GM18511 (cell line): ENCODE results near the gene LAMA2.

Experiments
- ATAC-seq: cut with Tn5 transposase; IDR thresholded peaks from one replicate; pipeline ENCODE4 v1.9.1; 2021; ENCODE audit warnings: mild to moderate bottlenecking, moderate library complexity; ENCODE audit not compliant: unreplicated experiment

The LAMA2 gene

GRCh38 chr6:128903715-128904114, 20.8 kb downstream of the LAMA2 start:
- no peak for ATAC-seq

GRCh38 chr6:128914051-128914450, 31.1 kb downstream of the LAMA2 start:
- ATAC-seq: no peak

GRCh38 chr6:128918886-128919285, 35.9 kb downstream of the LAMA2 start:
- ATAC-seq: no peak

- no peak for ATAC-seq
Measured at GRCh38 chr6:128919412-128920180, 36.7 kb downstream of the LAMA2 start.

GRCh38 chr6:128925765-128926164, 42.8 kb downstream of the LAMA2 start:
- ATAC-seq: no peak

- no peak for ATAC-seq
Measured at GRCh38 chr6:128929869-128930268, 46.9 kb downstream of the LAMA2 start.

- no peak for ATAC-seq
Measured at GRCh38 chr6:128930321-128930720, 47.4 kb downstream of the LAMA2 start.

- no peak for ATAC-seq
Measured at GRCh38 chr6:128932061-128932460, 49.1 kb downstream of the LAMA2 start.

GRCh38 chr6:128950864-128951263, 67.9 kb downstream of the LAMA2 start:
- ATAC-seq: no peak

GRCh38 chr6:128952902-128953301, 70.0 kb downstream of the LAMA2 start:
- ATAC-seq: no peak

- no peak for ATAC-seq
Measured at GRCh38 chr6:128954308-128955043, 71.5 kb downstream of the LAMA2 start.

- no peak for ATAC-seq
Measured at GRCh38 chr6:128963561-128963960, 80.6 kb downstream of the LAMA2 start.

- no peak for ATAC-seq
Measured at GRCh38 chr6:128964233-128964755, 81.4 kb downstream of the LAMA2 start.

- ATAC-seq: no peak
Measured at GRCh38 chr6:128964771-128965170, 81.8 kb downstream of the LAMA2 start.

GRCh38 chr6:128966934-128967333, 84.0 kb downstream of the LAMA2 start:
- no peak for ATAC-seq

- ATAC-seq: no peak
Measured at GRCh38 chr6:128979071-128979470, 96.1 kb downstream of the LAMA2 start.

GRCh38 chr6:128981716-128982115, 98.8 kb downstream of the LAMA2 start:
- no peak for ATAC-seq

GRCh38 chr6:128990360-128990759, 107.4 kb downstream of the LAMA2 start:
- ATAC-seq: no peak

- no peak for ATAC-seq
Measured at GRCh38 chr6:128990915-128991314, 108.0 kb downstream of the LAMA2 start.

GRCh38 chr6:128993166-128993565, 110.2 kb downstream of the LAMA2 start:
- no peak for ATAC-seq

- no peak for ATAC-seq
Measured at GRCh38 chr6:128997880-128998279, 114.9 kb downstream of the LAMA2 start.
